Ecto neural progenitor cell (in vitro differentiated cells): ENCODE measurements around the gene MPDZ.
A peak's percentile ranks its signal among the peaks of the same experiment; 100 is the strongest.

Experiments used
- DNase-seq: peaks from one replicate; pipeline ENCODE4 v3.0.0-alpha.2; 2018; ENCODE audit warnings: low spot score

Gene MPDZ

GRCh38 chr9:13131991-13132390 is 147.5 kb downstream of the MPDZ start:
- no peak for DNase-seq

- DNase-seq = no peak
Observed at GRCh38 chr9:13131416-13131815, 148.1 kb downstream of the MPDZ start.

DNA sequence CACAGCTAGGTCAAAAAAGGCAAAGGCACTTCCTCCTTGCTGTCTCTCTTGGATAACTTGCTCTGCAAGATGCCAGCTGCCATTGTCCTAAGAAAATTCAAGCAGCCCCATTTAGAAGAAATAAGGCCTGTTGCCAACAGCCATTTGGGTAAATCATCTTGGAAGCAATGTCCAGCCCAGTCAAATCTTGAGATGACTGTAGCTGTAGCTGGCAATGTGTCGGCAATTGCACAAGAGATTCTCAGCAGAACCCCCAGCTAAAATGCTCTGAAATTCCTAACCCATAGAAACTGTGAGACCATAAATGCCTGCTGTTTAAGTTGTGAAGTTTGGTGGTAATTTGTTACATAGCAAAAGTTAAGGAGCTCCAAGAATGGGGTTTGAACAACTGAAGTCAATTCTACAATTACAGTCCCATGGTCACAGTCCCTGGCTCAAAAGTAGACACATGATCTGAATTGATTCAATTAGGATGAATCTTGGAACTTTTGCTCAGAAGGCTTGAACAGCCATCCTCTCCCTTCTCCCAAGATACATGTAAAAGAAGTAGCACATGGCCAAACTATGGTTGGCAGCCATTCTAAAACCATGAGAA is 151.1 kb downstream of the MPDZ start:
- DNase-seq = no peak

- DNase-seq = no peak
Observed at GRCh38 chr9:13127131-13127530, 152.4 kb downstream of the MPDZ start.

GRCh38 chr9:13125261-13125660 is 154.2 kb downstream of the MPDZ start:
- DNase-seq = no peak

GRCh38 chr9:13122756-13123369 is 156.6 kb downstream of the MPDZ start:
- no peak for DNase-seq

- no peak for DNase-seq
Observed at GRCh38 chr9:13118313-13118712, 161.2 kb downstream of the MPDZ start.

DNA sequence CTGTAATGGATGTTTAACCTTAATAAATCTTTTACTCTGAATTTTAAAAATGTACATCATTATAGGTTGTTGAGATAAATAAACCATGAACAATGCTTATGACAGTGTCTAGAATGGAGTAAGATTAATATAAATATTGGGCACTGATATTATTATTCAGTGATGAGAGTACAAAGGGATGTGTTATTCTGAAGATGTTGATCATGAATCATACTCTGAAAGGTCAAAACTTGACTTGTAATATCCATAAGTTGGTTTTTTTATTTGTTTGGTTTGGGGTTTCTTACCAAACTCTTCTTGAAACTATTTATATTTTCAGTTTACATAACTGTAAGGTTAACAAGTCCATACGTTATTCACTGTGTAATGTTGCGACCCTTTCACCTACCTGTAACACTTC is 163.2 kb downstream of the MPDZ start:
- DNase-seq = no peak

DNA sequence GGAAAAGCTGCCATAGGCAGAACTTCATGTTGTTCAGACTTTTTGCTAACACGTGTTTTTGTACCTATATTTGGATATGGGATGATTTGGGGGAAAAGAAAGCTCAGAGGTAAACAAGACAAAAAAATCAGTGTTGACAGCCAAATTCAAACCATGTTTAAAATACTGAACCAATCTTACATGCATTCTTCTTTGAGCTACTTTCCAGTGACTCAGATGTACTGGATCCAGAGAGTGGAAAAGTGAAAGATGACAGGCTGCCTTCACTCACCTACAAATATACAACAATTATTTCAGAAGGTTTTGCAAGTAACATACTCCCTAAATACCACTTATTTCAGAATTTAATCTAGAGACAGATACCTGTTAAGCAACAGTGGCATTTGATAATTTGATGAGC is 165.7 kb downstream of the MPDZ start:
- no peak for DNase-seq

GRCh38 chr9:13113216-13113615 is 166.3 kb downstream of the MPDZ start:
- DNase-seq = no peak

GRCh38 chr9:13111778-13112177 is 167.7 kb downstream of the MPDZ start:
- no peak for DNase-seq

DNA sequence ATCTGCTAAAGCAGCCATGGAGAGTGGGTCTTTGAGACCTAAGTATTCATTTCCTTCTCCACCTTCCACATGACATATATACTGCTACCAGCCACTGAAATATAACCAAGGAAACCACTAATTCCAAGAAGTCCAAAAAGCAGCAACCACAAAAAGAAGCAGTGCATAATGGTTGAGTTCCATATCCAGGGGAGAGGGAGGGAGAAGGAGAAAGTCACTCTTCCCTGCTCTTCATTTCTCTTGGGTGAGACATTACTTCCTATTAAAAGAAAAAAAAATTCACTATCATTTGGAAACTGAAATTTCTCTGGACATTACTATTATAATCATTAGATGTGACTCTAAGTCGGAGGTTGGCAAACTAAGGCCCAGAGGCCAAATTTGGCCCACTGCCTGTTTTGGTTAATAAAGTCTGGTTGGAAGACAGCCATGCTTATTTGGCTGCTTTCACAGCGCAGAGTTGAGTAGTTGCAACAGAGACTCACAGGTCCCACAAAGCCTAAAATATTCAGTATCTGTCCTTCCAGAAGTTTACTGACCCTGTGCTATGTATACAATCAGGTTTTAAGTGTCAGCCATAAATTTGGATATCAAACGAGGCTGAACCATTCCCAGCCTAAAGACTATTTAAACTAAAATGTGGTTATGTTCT is 168.6 kb downstream of the MPDZ start:
- DNase-seq = no peak

DNA sequence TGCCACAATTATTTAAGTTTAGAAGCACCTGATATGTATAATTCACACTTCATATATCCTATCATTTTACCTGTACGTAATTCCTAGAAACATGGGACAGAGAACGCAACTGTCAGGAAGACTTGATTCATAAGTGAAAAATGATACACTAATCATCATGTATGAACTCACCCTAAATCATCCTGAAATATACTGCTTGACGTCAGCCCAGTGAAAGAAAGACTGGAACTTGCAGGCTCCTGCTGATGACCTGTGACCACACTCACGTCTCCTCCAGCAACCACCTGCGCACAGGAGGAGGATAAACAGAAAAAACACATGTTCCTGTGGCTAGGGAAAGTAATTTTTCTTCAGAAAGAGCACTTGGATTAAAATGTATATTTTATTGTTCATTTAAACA is 169.7 kb downstream of the MPDZ start:
- no peak for DNase-seq

DNA sequence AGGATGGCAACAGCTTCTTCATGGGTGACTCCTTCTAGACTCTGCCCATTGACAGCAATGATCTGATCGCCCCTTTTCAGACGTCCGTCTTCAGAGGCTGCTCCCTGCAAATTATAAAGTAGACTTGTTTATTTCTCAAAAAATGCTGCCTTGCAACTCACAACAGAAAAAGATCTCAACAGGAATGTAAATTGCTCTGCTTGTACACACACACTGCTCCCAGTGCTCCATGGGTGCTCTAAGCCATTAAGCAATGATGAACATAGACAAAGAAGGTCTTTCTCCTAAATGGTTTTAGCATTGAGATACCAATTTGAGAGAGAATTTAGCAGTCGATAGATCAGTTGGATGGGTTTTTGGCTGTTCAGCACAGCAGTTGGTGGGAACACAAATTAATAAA is 172.5 kb downstream of the MPDZ start:
- DNase-seq = no peak

DNA sequence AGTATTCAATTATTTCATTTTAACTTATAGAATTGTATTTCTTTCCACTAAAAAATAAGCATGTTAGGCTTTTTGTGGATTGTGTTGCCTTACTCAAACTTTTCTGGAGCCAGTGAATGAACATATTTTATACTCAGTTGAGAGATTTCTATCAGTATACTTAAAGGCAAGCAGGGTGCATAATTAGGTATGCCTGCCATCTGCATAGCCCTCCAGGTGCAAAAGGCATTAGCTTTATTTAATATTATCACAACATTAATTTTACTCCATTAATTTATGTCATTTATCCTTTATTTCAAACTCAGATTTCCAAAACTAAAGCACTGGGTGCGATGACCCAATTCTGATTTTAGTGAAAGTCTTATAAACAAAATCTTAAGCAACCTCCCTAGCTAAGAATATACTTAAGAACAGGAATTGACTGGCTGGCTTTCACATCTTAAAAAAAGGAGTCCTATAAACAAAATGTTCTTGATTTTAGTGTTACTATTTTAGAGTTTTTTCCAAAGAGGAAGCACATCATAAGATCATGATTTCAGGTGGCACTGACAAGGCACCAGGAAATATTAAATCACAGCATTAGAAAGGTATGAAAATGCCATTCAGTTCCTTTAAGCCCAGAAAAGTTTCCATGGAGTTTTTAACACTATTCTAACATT is 178.4 kb downstream of the MPDZ start:
- no peak for DNase-seq

GRCh38 chr9:13095056-13095455 is 184.4 kb downstream of the MPDZ start:
- DNase-seq = no peak

DNA sequence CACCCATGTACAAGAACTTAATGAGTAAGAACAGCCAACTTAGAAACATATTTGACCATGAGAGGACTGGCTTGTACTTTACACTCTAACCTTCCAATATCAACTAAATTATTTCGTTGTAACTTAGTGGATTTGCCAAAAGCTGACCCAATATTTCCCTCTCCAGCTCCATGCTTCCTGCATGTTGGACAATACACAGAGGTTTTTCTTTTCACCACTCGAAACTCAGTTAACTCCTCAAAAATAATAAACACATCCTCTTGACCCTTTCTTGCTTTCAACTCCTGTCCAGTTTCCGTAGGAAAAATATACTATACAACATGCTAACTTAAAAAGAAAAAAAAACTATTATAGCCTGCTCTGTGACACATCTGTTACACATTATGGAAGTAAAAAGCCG is 188.9 kb downstream of the MPDZ start:
- DNase-seq = no peak

GRCh38 chr9:13089666-13090065 is 189.8 kb downstream of the MPDZ start:
- no peak for DNase-seq

DNA sequence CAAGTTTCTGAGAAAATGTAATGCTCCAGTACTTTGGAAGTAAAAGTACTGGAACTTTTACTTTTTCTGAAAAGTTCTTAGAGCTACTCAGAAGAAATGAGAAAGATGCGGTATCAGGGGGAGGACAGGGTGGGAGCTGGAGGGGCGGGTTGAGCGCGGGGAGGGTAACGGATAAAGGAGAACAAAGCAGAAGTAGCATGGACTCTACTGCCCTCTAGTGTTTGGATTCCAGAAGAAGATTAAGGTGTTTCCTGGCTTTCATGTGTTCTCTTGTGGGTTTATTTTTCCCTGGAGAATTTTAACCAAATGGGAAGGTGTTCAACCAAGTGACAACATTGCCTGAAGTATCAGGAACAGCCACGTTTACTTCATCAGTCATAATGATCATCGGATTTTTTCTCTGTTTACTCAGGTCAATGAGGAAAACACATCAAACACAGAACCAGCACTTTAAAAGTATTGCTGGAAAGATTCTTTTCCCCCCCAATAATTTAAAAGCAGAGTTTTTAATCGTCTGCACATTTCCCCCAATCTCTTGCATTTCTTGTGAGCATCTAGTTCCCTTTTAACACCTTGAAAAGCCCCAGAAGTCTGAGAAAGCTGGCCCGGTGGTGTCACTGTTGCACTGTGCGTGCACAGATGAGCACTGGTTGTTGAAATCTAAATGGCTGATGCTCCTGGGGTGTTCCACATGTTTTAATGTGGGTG is 190.6 kb downstream of the MPDZ start:
- DNase-seq = peak; percentile 51

- DNase-seq = no peak
Observed at GRCh38 chr9:13083963-13084528, 195.4 kb downstream of the MPDZ start.

- no peak for DNase-seq
Observed at GRCh38 chr9:13083366-13083765, 196.1 kb downstream of the MPDZ start.

GRCh38 chr9:13082796-13083195 is 196.7 kb downstream of the MPDZ start:
- no peak for DNase-seq
